HG02943 (cell line): ENCODE data around the gene PYCARD.

Experiments
- ATAC-seq: cut with Tn5 transposase; IDR thresholded peaks from one replicate; pipeline ENCODE4 v1.9.1; 2021; ENCODE audit warnings: mild to moderate bottlenecking, low read depth, moderate library complexity; ENCODE audit not compliant: unreplicated experiment

Gene PYCARD

DNA sequence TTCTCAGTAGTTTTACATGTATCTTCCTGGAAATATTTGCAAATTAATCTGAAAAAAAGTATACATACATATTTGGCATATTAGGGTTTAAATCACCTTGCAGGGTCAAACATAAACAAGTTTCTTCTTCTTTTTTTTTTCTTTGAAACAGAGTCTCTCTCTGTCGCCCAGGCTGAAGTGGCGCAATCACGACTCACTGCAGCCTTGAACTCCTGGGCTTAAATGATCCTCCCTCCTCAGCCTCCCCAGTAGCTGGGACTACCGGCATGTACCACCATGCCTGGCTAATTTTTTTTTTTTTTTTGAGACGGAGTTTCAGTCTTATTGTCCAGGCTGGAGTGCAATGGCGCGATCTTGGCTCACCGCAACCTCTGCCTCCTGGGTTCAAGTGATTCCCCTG is 35.2 kb downstream of the PYCARD start:
- ATAC-seq, result no peak

DNA sequence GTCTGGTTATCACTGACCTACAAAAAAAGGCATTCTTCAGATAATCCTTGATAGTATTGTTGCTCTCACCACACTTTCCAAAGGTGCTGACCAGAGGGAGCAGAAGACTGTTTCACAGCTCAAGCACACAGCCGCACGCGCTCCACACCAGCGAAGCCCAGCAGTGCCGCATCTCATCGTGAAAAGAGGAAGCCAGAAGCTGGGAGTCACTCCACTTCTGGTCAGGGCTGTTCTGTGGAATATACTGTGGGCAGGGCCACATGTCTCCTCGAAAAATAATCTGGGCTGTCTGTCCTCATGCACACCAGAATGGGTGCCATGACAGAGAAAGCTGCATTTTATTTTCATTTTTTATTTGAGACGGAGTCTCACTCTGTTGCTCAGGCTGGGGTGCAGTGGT is 45.4 kb downstream of the PYCARD start:
- no peak for ATAC-seq
